ENCODE measurements around the gene TYRP1.

DNA sequence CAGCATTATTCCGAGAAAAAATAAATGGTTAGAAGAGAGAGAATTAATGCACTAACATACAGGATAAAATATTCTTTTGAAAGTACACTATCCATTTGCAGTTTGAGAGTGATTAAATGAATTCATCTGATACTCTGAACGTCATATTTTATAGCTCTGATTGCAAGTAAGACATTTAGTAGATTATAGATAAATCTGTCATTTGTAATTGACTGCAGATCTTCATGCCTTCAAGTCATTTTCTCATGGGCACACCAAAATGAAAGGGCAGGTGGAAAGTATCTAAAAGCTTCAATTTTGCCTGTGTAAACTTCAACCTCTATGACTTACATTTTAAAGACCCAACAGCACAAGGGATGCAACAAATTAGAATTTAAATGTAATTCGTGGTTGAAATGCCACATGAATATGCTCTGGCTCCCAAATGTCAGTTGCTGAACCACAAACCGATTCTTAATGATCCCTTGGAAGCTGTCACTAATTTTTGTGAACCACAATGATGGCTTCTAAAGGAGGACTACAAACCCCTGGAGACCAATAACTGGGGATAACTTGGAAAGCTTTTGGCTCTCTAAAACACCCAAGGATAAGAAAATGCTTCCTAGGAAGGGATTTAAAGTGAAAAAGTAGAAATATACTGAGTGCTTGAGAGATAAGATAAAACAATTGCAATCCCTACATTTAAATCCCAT lies 3.9 kb downstream of the TYRP1 start:
- TF ChIP-seq GATA2 (IDR thresholded peaks at IDR 0.05; ENCODE audit: low read depth, low read length) (peak; percentile 65), GATA3 (IDR thresholded peaks at IDR 0.05; ENCODE audit: low read depth, low read length) (peak; percentile 88)

Measured in SH-SY5Y (cell line).